ENCODE measurements around the gene OGFR. TPM values are rescaled to one million over a fixed set of nuclear protein-coding genes. Genes with fewer than 3 reads are reported as not detected.

The OGFR gene
- total and polyA plus RNA-seq, 2 experiments from 2014 or later, result 9.6 to 50.6 TPM

DNA sequence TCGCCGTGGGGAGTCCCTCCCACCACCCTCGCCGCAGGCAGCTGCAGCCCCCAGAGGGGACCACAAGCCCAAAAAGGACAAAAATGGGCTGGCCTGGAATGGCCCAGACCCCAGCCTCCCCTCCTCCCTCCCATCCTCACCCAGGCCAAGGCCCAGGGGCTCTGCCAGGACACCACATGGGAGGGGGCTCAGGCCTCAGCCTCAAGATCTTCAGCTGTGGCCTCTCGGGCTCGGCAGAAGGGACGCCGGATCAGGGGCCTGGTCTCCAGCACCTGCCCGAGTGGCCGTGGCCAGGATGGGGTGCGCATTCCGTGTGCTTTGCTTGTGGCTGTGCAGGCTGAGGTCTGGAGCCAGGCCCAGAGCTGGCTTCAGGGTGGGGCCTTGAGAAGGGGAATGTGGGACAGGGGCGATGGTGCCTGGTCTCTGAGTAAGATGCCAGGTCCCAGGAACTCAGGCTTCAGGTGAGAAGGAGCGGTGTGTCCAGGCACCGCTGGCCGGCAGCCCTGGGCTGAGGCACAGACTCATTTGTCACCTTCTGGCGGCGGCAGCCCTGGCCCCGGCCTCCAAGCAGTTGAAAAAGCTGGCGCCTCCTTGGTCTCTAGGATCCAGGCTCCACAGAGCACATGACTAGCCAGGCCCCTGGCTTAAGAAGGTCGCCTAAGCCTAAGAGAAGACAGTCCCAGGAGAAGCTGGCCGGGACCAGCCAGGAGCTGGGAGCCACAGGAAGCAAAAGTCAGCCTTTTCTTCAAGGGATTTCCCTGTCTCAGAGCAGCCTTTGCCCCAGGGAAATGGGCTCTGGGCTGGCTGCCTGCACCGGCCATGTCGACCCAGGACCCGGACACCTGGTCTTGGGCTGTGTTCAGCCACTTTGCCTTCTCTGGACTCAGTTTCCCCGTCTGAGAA, 43.5 kb upstream of the OGFR start:
- H3K27me3 ChIP-seq (ENCODE audit: insufficient read depth), result no peaks in the 10 kb centered on the region
- H4K20me1 ChIP-seq (replicated peaks; ENCODE audit: insufficient read depth), result no peaks in the 10 kb centered on the region
- no peak for ATAC-seq
- no peaks in the 10 kb centered on the region for H3K9me2 ChIP-seq (ENCODE audit: insufficient read depth)
- no peak overlapping the region for H3K27ac ChIP-seq (ENCODE audit: low read depth)
- no peaks in the 10 kb centered on the region for H3F3A ChIP-seq (replicated peaks; ENCODE audit: low read depth)
- Mint-ChIP-seq H3K4me1 (no peaks in the 10 kb centered on the region; the same call in none of the 3 replicates), H3K27ac (no peak overlapping the region), H3K4me3 (no peak overlapping the region), H3K9me3 (no peaks in the 10 kb centered on the region), H3K27me3 (ENCODE audit: insufficient read depth, low read depth, poor library complexity) (peaks cover 5% of the 10 kb centered on the region), H3K36me3 (ENCODE audit: low read depth) (no peaks in the 10 kb centered on the region)
- TF ChIP-seq JUNB (IDR thresholded peaks at IDR 0.05; ENCODE audit: unreplicated experiment), result no peak
- TF ChIP-seq, protein P1, sequence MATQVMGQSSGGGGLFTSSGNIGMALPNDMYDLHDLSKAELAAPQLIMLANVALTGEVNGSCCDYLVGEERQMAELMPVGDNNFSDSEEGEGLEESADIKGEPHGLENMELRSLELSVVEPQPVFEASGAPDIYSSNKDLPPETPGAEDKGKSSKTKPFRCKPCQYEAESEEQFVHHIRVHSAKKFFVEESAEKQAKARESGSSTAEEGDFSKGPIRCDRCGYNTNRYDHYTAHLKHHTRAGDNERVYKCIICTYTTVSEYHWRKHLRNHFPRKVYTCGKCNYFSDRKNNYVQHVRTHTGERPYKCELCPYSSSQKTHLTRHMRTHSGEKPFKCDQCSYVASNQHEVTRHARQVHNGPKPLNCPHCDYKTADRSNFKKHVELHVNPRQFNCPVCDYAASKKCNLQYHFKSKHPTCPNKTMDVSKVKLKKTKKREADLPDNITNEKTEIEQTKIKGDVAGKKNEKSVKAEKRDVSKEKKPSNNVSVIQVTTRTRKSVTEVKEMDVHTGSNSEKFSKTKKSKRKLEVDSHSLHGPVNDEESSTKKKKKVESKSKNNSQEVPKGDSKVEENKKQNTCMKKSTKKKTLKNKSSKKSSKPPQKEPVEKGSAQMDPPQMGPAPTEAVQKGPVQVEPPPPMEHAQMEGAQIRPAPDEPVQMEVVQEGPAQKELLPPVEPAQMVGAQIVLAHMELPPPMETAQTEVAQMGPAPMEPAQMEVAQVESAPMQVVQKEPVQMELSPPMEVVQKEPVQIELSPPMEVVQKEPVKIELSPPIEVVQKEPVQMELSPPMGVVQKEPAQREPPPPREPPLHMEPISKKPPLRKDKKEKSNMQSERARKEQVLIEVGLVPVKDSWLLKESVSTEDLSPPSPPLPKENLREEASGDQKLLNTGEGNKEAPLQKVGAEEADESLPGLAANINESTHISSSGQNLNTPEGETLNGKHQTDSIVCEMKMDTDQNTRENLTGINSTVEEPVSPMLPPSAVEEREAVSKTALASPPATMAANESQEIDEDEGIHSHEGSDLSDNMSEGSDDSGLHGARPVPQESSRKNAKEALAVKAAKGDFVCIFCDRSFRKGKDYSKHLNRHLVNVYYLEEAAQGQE (IDR thresholded peaks at IDR 0.05; ENCODE audit: unreplicated experiment), result no peak
- no peak for TF ChIP-seq CREB1 (CRISPR knock-in tag; IDR thresholded peaks at IDR 0.05; ENCODE audit: low read depth)
- TF ChIP-seq NANOG (IDR thresholded peaks at IDR 0.05; ENCODE audit: borderline replicate concordance), result no peak
- DNase-seq (ENCODE audit: low spot score), result no peak
- H3K4me1 ChIP-seq (ENCODE audit: insufficient read depth), result no peaks in the 10 kb centered on the region
- no peak overlapping the region for H3K4me2 ChIP-seq
- H3K79me2 ChIP-seq (replicated peaks; ENCODE audit: insufficient read depth), result no peaks in the 10 kb centered on the region
- no peak overlapping the region for H2AFZ ChIP-seq
- H3K36me3 ChIP-seq (ENCODE audit: insufficient read depth), result no peaks in the 10 kb centered on the region
- no peak overlapping the region for H3K4me3 ChIP-seq

DNA sequence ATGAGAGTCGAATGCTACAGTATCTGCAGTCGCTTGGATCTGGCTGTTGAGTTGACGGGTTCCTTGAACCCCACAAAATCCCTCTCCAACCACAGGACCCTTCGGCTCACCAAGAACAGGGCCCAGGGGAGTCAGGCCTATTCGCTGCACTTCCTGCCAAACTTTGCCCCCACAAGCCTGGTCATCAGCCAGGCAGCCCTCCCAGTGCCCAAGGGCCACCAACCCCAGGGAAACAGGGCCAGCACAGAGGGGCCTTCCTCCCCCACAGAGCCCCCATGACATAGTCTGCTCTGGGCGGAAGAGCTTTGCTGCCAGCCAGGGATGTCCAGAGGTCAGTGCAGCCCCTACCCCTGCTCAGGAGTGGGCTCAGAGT, 42.9 kb upstream of the OGFR start:
- Histone ChIP-seq H3K9me2 (ENCODE audit: insufficient read depth) (no peaks in the 10 kb centered on the region), H3K4me1 (ENCODE audit: insufficient read depth) (no peaks in the 10 kb centered on the region), H2AFZ (no peak overlapping the region), H3K27me3 (ENCODE audit: insufficient read depth) (no peaks in the 10 kb centered on the region), H3F3A (replicated peaks; ENCODE audit: low read depth) (no peaks in the 10 kb centered on the region), H3K27ac (ENCODE audit: low read depth) (no peak overlapping the region), H3K79me2 (replicated peaks; ENCODE audit: insufficient read depth) (no peaks in the 10 kb centered on the region), H3K4me2 (no peak overlapping the region), H3K36me3 (ENCODE audit: insufficient read depth) (no peaks in the 10 kb centered on the region), H4K20me1 (replicated peaks; ENCODE audit: insufficient read depth) (no peaks in the 10 kb centered on the region), H3K4me3 (no peak overlapping the region)
- DNase-seq (ENCODE audit: low spot score) (no peak), ATAC-seq (no peak)
- H3K4me1 Mint-ChIP-seq, result no peaks in the 10 kb centered on the region; the same call in none of the 3 replicates
- H3K4me3 Mint-ChIP-seq, result no peak overlapping the region
- H3K9me3 Mint-ChIP-seq, result no peaks in the 10 kb centered on the region
- H3K27me3 Mint-ChIP-seq (ENCODE audit: insufficient read depth, low read depth, poor library complexity), result peaks cover 2% of the 10 kb centered on the region
- H3K27ac Mint-ChIP-seq, result no peak overlapping the region
- H3K36me3 Mint-ChIP-seq (ENCODE audit: low read depth), result no peaks in the 10 kb centered on the region
- TF ChIP-seq STAT1 (IDR thresholded peaks at IDR 0.05; ENCODE audit: unreplicated experiment) (no peak), EZH2phosphoT487 (IDR thresholded peaks at IDR 0.05; ENCODE audit: unreplicated experiment) (no peak), ZNF331 (CRISPR knock-in tag; IDR thresholded peaks at IDR 0.05; ENCODE audit: low read depth) (no peak), POLR2AphosphoS5 (IDR thresholded peaks at IDR 0.05; ENCODE audit: low read depth) (no peak), ZNF114 (CRISPR knock-in tag; IDR thresholded peaks at IDR 0.05) (no peak)
- TF ChIP-seq, protein P2, sequence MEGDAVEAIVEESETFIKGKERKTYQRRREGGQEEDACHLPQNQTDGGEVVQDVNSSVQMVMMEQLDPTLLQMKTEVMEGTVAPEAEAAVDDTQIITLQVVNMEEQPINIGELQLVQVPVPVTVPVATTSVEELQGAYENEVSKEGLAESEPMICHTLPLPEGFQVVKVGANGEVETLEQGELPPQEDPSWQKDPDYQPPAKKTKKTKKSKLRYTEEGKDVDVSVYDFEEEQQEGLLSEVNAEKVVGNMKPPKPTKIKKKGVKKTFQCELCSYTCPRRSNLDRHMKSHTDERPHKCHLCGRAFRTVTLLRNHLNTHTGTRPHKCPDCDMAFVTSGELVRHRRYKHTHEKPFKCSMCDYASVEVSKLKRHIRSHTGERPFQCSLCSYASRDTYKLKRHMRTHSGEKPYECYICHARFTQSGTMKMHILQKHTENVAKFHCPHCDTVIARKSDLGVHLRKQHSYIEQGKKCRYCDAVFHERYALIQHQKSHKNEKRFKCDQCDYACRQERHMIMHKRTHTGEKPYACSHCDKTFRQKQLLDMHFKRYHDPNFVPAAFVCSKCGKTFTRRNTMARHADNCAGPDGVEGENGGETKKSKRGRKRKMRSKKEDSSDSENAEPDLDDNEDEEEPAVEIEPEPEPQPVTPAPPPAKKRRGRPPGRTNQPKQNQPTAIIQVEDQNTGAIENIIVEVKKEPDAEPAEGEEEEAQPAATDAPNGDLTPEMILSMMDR (conservative IDR thresholded peaks at IDR 0.05; ENCODE audit: low read depth in 2 of 2), result no peak
- TF ChIP-seq, protein P1 (IDR thresholded peaks at IDR 0.05; ENCODE audit: unreplicated experiment), result no peak
- TF ChIP-seq, protein P3, sequence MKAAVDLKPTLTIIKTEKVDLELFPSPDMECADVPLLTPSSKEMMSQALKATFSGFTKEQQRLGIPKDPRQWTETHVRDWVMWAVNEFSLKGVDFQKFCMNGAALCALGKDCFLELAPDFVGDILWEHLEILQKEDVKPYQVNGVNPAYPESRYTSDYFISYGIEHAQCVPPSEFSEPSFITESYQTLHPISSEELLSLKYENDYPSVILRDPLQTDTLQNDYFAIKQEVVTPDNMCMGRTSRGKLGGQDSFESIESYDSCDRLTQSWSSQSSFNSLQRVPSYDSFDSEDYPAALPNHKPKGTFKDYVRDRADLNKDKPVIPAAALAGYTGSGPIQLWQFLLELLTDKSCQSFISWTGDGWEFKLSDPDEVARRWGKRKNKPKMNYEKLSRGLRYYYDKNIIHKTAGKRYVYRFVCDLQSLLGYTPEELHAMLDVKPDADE (IDR thresholded peaks at IDR 0.05), result no peak

All from GM23338 (cell line).